KMS-11 (cell line): ENCODE data around the gene LIN7C.
A peak's percentile ranks its signal among the peaks of the same experiment; 100 is the strongest.

Experiments used
- H2AFZ ChIP-seq: fragments of 200-600 bp; sonication (generic); 2 replicates; pipeline ENCODE4 v1.6.1; 2016; ENCODE audit warnings: antibody characterized with exemption, mixed run types, low read depth
- H3K27ac ChIP-seq: fragments of 200-600 bp; sonication (generic); 2 replicates; pipeline ENCODE4 v1.6.1; 2016; ENCODE audit warnings: mild to moderate bottlenecking, mixed run types
- H3K27me3 ChIP-seq: fragments of 200-600 bp; sonication (generic); 2 replicates; pipeline ENCODE4 v1.6.1; 2017; ENCODE audit warnings: mild to moderate bottlenecking, low read depth, mixed run types, moderate library complexity; ENCODE audit not compliant: insufficient read depth
- H3K36me3 ChIP-seq: fragments of 200-600 bp; sonication (generic); 2 replicates; pipeline ENCODE4 v1.6.1; 2017; ENCODE audit warnings: mild to moderate bottlenecking, mixed run types; ENCODE audit not compliant: insufficient read depth
- H3K4me1 ChIP-seq: fragments of 200-600 bp; sonication (generic); 2 replicates; pipeline ENCODE4 v1.6.1; 2016; ENCODE audit warnings: mild to moderate bottlenecking, low read depth, mixed run types; ENCODE audit not compliant: poor library complexity, severe bottlenecking
- H3K4me2 ChIP-seq: fragments of 200-600 bp; sonication (generic); 2 replicates; pipeline ENCODE4 v1.7.0; 2016; ENCODE audit warnings: mild to moderate bottlenecking, mixed run types
- H3K4me3 ChIP-seq: fragments of 200-600 bp; sonication (generic); IDR thresholded peaks from 2 replicates; pipeline ENCODE4 v1.6.1; 2017; ENCODE audit warnings: low read depth, low read length, mixed read lengths; ENCODE audit not compliant: insufficient read depth
- H3K79me2 ChIP-seq: fragments of 200-600 bp; sonication (generic); 2 replicates; pipeline ENCODE4 v1.6.1; 2016; ENCODE audit warnings: low read depth, mixed run types; ENCODE audit not compliant: insufficient read depth
- H3K9ac ChIP-seq: fragments of 200-600 bp; sonication (generic); 2 replicates; pipeline ENCODE4 v1.6.1; 2016; ENCODE audit warnings: mild to moderate bottlenecking, mixed run types
- H4K20me1 ChIP-seq: fragments of 200-600 bp; sonication (generic); 2 replicates; pipeline ENCODE4 v1.6.1; 2016; ENCODE audit warnings: mild to moderate bottlenecking, mixed run types; ENCODE audit not compliant: insufficient read depth
- CTCF ChIP-seq: fragments of 200-600 bp; sonication (generic); conservative IDR thresholded peaks from 2 replicates; pipeline ENCODE4 v1.6.1; 2017; ENCODE audit warnings: low read depth, mild to moderate bottlenecking, antibody characterized with exemption, low read length, moderate library complexity, mixed read lengths

Gene LIN7C

GRCh38 chr11:27497911-27498310 is 8.7 kb downstream of the LIN7C start:
- H3K4me3 ChIP-seq, result no peak overlapping the region
- H2AFZ ChIP-seq, result no peak overlapping the region
- no peak overlapping the region for H3K27ac ChIP-seq
- no peaks in the 10 kb centered on the region for H4K20me1 ChIP-seq
- H3K9ac ChIP-seq, result no peak overlapping the region
- peaks cover 28% of the 10 kb centered on the region for H3K79me2 ChIP-seq
- H3K4me2 ChIP-seq, result no peak overlapping the region
- H3K27me3 ChIP-seq, result no peaks in the 10 kb centered on the region
- H3K36me3 ChIP-seq, result 0 out of 2 replicates have a peak, but pooled peaks cover 3% of the 10 kb centered on the region
- no peak for TF ChIP-seq CTCF
- H3K4me1 ChIP-seq, result peaks cover 49% of the 10 kb centered on the region

- H4K20me1 ChIP-seq, result no peaks in the 10 kb centered on the region
- H3K4me1 ChIP-seq, result peaks cover 43% of the 10 kb centered on the region
- H3K4me2 ChIP-seq, result 0 out of 2 replicates have a peak overlapping the region, but pooled peaks have one; percentile 1
- no peak overlapping the region for H3K4me3 ChIP-seq
- no peak overlapping the region for H2AFZ ChIP-seq
- no peak overlapping the region for H3K9ac ChIP-seq
- H3K27me3 ChIP-seq, result no peaks in the 10 kb centered on the region
- peak; percentile 56 for TF ChIP-seq CTCF
- peaks cover 23% of the 10 kb centered on the region; the same call in 1 of the 2 replicates for H3K79me2 ChIP-seq
- H3K36me3 ChIP-seq, result 0 out of 2 replicates have a peak, but pooled peaks cover 3% of the 10 kb centered on the region
- no peak overlapping the region for H3K27ac ChIP-seq
These were observed 9.2 kb downstream of the LIN7C start for GRCh38 chr11:27497284-27497866.

GRCh38 chr11:27496461-27496860 is 10.1 kb downstream of the LIN7C start:
- Histone ChIP-seq H3K4me3 (no peak overlapping the region), H3K9ac (no peak overlapping the region), H3K27me3 (no peaks in the 10 kb centered on the region), H3K4me1 (peaks cover 37% of the 10 kb centered on the region), H3K79me2 (peaks cover 15% of the 10 kb centered on the region; the same call in 1 of the 2 replicates), H2AFZ (no peak overlapping the region), H3K27ac (no peak overlapping the region), H3K4me2 (peak overlapping the region; percentile 1; the same call in 1 of the 2 replicates), H3K36me3 (0 out of 2 replicates have a peak, but pooled peaks cover 3% of the 10 kb centered on the region), H4K20me1 (no peaks in the 10 kb centered on the region)
- no peak for TF ChIP-seq CTCF

- H3K9ac ChIP-seq, result no peak overlapping the region
- H3K4me1 ChIP-seq, result peaks cover 37% of the 10 kb centered on the region
- H2AFZ ChIP-seq, result no peak overlapping the region
- H3K4me3 ChIP-seq, result no peak overlapping the region
- H3K27me3 ChIP-seq, result no peaks in the 10 kb centered on the region
- H4K20me1 ChIP-seq, result no peaks in the 10 kb centered on the region
- peaks cover 15% of the 10 kb centered on the region; the same call in 1 of the 2 replicates for H3K79me2 ChIP-seq
- H3K27ac ChIP-seq, result no peak overlapping the region
- 0 out of 2 replicates have a peak, but pooled peaks cover 3% of the 10 kb centered on the region for H3K36me3 ChIP-seq
- TF ChIP-seq CTCF, result no peak
- H3K4me2 ChIP-seq, result peak overlapping the region; percentile 1; the same call in 1 of the 2 replicates
These were observed 10.8 kb downstream of the LIN7C start for GRCh38 chr11:27495710-27496300.
